Muscle layer of duodenum (tissue), 2 donors: ENCODE results near the gene C1GALT1.

Experiments
- H3K27ac ChIP-seq: one replicate; pipeline ENCODE4 v1.7.0; 2013; ENCODE audit warnings: mild to moderate bottlenecking, low read length
- H3K27me3 ChIP-seq: one replicate; pipeline ENCODE4 v1.7.0; 2013; ENCODE audit warnings: low read depth, mild to moderate bottlenecking, control low read depth, low read length
- H3K36me3 ChIP-seq, 2 donors: one replicate each; pipeline ENCODE4 v1.7.0; 2013; ENCODE audit warnings: low read length in 2 of 2, control low read depth in 1 of 2, mild to moderate bottlenecking in 1 of 2; ENCODE audit not compliant: insufficient read depth in 2 of 2, control insufficient read depth in 1 of 2
- H3K4me1 ChIP-seq, 2 donors: one replicate each; pipeline ENCODE4 v1.7.0; 2013; ENCODE audit warnings: low read length in 2 of 2, mild to moderate bottlenecking in 2 of 2, control low read depth in 1 of 2, moderate library complexity in 1 of 2; ENCODE audit not compliant: insufficient read depth in 2 of 2, control insufficient read depth in 1 of 2
- H3K4me3 ChIP-seq, 2 donors: one replicate each; pipeline ENCODE4 v1.7.0; 2013; ENCODE audit warnings: low read length in 2 of 2, low read depth in 1 of 2, mild to moderate bottlenecking in 1 of 2
- H3K9me3 ChIP-seq, 2 donors: one replicate each; pipeline ENCODE4 v1.7.0; 2013; ENCODE audit warnings: low read length in 2 of 2, control low read depth in 1 of 2, mild to moderate bottlenecking in 1 of 2; ENCODE audit not compliant: control insufficient read depth in 1 of 2
- donor health status: healthy.

C1GALT1 gene

DNA sequence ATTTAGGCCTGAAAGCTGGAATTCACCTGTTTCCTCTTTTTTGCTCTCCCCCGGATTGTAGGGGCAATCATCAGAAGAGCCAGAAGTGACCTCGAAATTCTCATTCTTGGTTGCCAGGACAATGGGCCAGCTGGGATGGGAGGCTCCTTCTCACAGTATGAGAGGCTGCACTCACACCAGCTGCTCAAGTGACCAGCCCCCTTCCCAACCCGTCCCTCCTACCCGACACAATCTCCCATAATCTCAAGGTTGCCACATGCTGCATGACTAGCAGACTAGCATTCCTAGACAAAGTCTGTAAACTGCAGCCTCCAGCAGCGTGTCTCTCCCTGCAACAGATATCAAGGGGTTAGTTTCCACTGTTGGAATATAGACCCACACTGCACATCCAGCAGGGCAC, 110.3 kb downstream of the C1GALT1 start:
- Histone ChIP-seq H3K9me3 (no peaks in the 10 kb centered on the region), H3K4me1 (no peaks in the 10 kb centered on the region), H3K36me3 (no peaks in the 10 kb centered on the region), H3K27ac (no peak overlapping the region), H3K27me3 (no peaks in the 10 kb centered on the region), H3K4me3 (no peak overlapping the region)

DNA sequence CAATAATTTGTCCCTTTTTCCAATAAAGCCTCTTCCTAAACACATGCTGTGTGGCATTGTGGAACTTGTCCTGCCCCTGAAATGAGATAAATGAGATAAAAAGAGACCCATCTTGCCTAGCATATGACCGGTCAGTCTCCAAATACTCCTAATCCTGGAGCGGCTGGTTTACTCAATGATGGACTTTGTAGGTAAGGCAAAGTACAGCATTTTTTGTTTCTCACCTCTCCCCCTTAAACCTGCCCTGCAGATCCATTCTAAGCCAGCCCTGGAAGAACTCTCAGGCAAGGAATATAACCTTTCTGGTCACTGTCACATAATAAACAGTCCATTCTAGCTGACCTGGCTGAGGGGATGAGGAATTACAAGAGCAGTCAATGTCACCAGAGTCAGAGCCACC, 110.7 kb downstream of the C1GALT1 start:
- no peaks in the 10 kb centered on the region for H3K27me3 ChIP-seq
- no peak overlapping the region for H3K27ac ChIP-seq
- no peaks in the 10 kb centered on the region for H3K9me3 ChIP-seq
- H3K4me1 ChIP-seq, result no peaks in the 10 kb centered on the region
- H3K36me3 ChIP-seq, result no peaks in the 10 kb centered on the region
- no peak overlapping the region for H3K4me3 ChIP-seq

DNA sequence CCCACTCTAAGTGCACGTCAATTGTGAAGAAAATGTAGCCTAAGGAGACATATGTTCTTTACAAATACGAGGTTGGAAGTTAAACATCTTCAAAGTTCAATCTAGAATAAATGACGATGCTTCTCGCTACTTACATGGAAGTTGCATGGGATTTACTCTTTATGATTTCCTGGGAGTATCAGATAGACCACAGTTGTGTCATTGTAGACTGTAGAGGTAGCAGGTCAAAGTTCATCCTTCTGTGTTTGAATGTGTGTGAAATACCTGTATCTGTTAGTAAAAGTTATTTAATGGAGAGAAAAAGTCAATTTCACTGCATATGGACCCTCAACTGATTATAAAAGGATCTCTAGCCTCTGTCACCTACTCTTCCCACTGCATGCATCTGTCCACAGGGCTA, 112.6 kb downstream of the C1GALT1 start:
- Histone ChIP-seq H3K9me3 (peaks cover 0 to 2% of the 10 kb centered on the region in 2 donors), H3K27ac (no peak overlapping the region), H3K4me1 (no peaks in the 10 kb centered on the region), H3K36me3 (no peaks in the 10 kb centered on the region), H3K27me3 (no peaks in the 10 kb centered on the region), H3K4me3 (no peak overlapping the region)
